Spleen (tissue), 11 donors: Measurements from ENCODE around the gene GPR85. TPM values are rescaled to one million over a fixed set of nuclear protein-coding genes. Genes with fewer than 3 reads are reported as not detected.

Experiments
- DNase-seq: peaks from one replicate; pipeline ENCODE4 v3.0.0-alpha.2; 2020
- H3K27ac ChIP-seq, 8 donors: fragments of 200-600 bp; sonication (generic) in 7 of 8; 1 replicate in 4 of 8; 2 replicates in 4 of 8; pipeline versions ENCODE4 v1.5.0 to v1.8.0; 2016 to 2021; ENCODE audit warnings: inconsistent platforms in 4 of 8, mild to moderate bottlenecking in 4 of 8, moderate library complexity in 1 of 8
- H3K27me3 ChIP-seq, 7 donors: fragments of 200-600 bp; sonication (generic) in 6 of 7; replicated peaks in 1 of 7; 1 replicate in 4 of 7; 2 replicates in 3 of 7; pipeline versions ENCODE4 v1.5.0 to v1.8.0; 2016 to 2021; ENCODE audit warnings: inconsistent platforms in 3 of 7, mild to moderate bottlenecking in 1 of 7
- H3K36me3 ChIP-seq, 6 donors: fragments of 200-600 bp; sonication (generic) in 5 of 6; 1 replicate in 4 of 6; 2 replicates in 2 of 6; pipeline versions ENCODE4 v1.5.0 to v1.8.0; 2016 to 2021; ENCODE audit warnings: inconsistent platforms in 2 of 6
- H3K4me1 ChIP-seq, 6 donors: fragments of 200-600 bp; sonication (generic) in 5 of 6; 1 replicate in 3 of 6; 2 replicates in 3 of 6; pipeline versions ENCODE4 v1.5.0 to v1.8.0; 2016 to 2021; ENCODE audit warnings: inconsistent platforms in 3 of 6
- H3K4me3 ChIP-seq, 8 donors: fragments of 200-600 bp; sonication (generic) in 7 of 8; 1 replicate in 4 of 8; 2 replicates in 4 of 8; pipeline versions ENCODE4 v1.5.0 to v1.8.0; 2016 to 2021; ENCODE audit warnings: inconsistent platforms in 4 of 8, mild to moderate bottlenecking in 4 of 8, moderate library complexity in 2 of 8
- H3K9me3 ChIP-seq, 8 donors: fragments of 200-600 bp; sonication (generic) in 7 of 8; 1 replicate in 4 of 8; 2 replicates in 4 of 8; pipeline versions ENCODE4 v1.5.0 to v1.8.0; 2016 to 2021; ENCODE audit warnings: inconsistent platforms in 4 of 8
- CTCF ChIP-seq, 11 experiments: fragments of 200-600 bp in 7 of 11; fragments of 450-650 bp in 4 of 11; sonication (generic) in 4 of 11; IDR thresholded peaks in 8 of 11; conservative IDR thresholded peaks in 3 of 11; 1 replicate in 7 of 11; 2 replicates in 4 of 11; pipeline versions ENCODE4 v1.4.0 to v1.8.0; 2016 to 2021; ENCODE audit warnings: antibody characterized with exemption in 11 of 11, inconsistent platforms in 4 of 11, mild to moderate bottlenecking in 1 of 11
- POLR2A ChIP-seq, 3 donors: fragments of 450-650 bp; IDR thresholded peaks; one replicate each; pipeline ENCODE4 v1.5.1; 2017; ENCODE audit warnings: antibody characterized with exemption in 3 of 3, mild to moderate bottlenecking in 1 of 3
- POLR2AphosphoS5 ChIP-seq, 3 donors: sonication (generic); formaldehyde crosslinking; IDR thresholded peaks; one replicate each; pipeline ENCODE4 v1.5.1; 2017; ENCODE audit warnings: antibody characterized with exemption in 3 of 3
- WGBS, 5 donors: extraction: QIAGEN DNeasy Blood & Tissue Kit in 3 of 5; methylation state at CpG; one replicate each; pipeline versions ENCODE4 v1.1.5 to v1.1.7; 2013 to 2018; 5-methylcytosine and 5-hydroxymethylcytosine counted together
- intact Hi-C: fragments of 100-400 bp; cut with DNase I; formaldehyde crosslinking; loops from one replicate; pipeline ENCODE4 v1.15.0; 2023; ENCODE audit warnings: low total_unique reads
- polyA plus RNA-seq, 3 donors: library from polyadenylated mRNA; stranded (reverse); fragments of 200-250 nt; gene quantifications; one replicate each; pipeline ENCODE4 v1.2.1, GENCODE V29; 2013
- total RNA-seq, 7 donors: library from RNA; depleted of rRNA in 3 of 7; stranded (reverse); fragments of >200 nt in 3 of 7; fragmentation: NEBNext Ultra II Directional in 4 of 7; extraction: Animal tissue kit (Norgen Biotek cat#: 25700) in 4 of 7; gene quantifications; one replicate each; pipeline versions ENCODE4 v1.1.0 to v1.2.1, GENCODE V29; 2016 to 2021
- donor health status: healthy with polysubstance abuse.
- donor health status: DM: no; HTN: no; CAD: no; lungs with moderate emphysema.
- donor health status: DM: no; HTN: no; CAD: no.
- donor health status: Bipolar disorder and iron deficiency.
- donor health status: healthy.
- donor health status: DM: no; HTN: no; CAD: no.
- donor health status: DM: yes; HTN: yes; CAD: no.

The GPR85 gene
- total and polyA plus RNA-seq, 10 donors, result 1.3 to 11.3 (median 5.2) TPM

GRCh38 chr7:113046453-113046852 lies 40.2 kb downstream of the GPR85 start:
- 39 to 86% (median 41%) methylated on average over 2 of the region's 2 CpGs for WGBS, 5 donors
- Histone ChIP-seq H3K4me1 (no peaks in the 10 kb centered on the region), H3K27ac (no peak overlapping the region), H3K36me3 (no peaks in the 10 kb centered on the region), H3K27me3 (no peaks in the 10 kb centered on the region), H3K4me3 (no peak overlapping the region), H3K9me3 (peaks cover 0 to 10% (median 2%) of the 10 kb centered on the region in 8 donors)
- TF ChIP-seq POLR2A (IDR thresholded peaks at IDR 0.05), result no peak
- no peak for TF ChIP-seq CTCF (IDR thresholded peaks at IDR 0.05 in 8 of 11, conservative IDR thresholded peaks at IDR 0.05 in 3 of 11)
- no peak for TF ChIP-seq POLR2AphosphoS5 (IDR thresholded peaks at IDR 0.05)
- no peak for DNase-seq
- intact Hi-C loops, result no loop called here

- Histone ChIP-seq H3K9me3 (peaks cover 0 to 10% (median 2%) of the 10 kb centered on the region in 8 donors), H3K4me1 (no peaks in the 10 kb centered on the region), H3K27ac (no peak overlapping the region), H3K4me3 (no peak overlapping the region), H3K27me3 (no peaks in the 10 kb centered on the region), H3K36me3 (no peaks in the 10 kb centered on the region)
- no peak for DNase-seq
- 39 to 66% (median 43%) methylated on average over 4 of the region's 4 CpGs for WGBS, 5 donors
- TF ChIP-seq CTCF (IDR thresholded peaks at IDR 0.05 in 8 of 11, conservative IDR thresholded peaks at IDR 0.05 in 3 of 11), result no peak
- TF ChIP-seq POLR2AphosphoS5 (IDR thresholded peaks at IDR 0.05), result no peak
- no peak for TF ChIP-seq POLR2A (IDR thresholded peaks at IDR 0.05)
- intact Hi-C loops, result no loop called here
These were observed 41.2 kb downstream of the GPR85 start for GRCh38 chr7:113045379-113045778.

- H3K36me3 ChIP-seq, result no peaks in the 10 kb centered on the region
- H3K4me1 ChIP-seq, result no peaks in the 10 kb centered on the region
- H3K27me3 ChIP-seq, result no peaks in the 10 kb centered on the region
- intact Hi-C loops, result no loop called here
- no peak for DNase-seq
- no peak overlapping the region for H3K4me3 ChIP-seq
- peaks cover 0 to 5% (median 2%) of the 10 kb centered on the region in 8 donors for H3K9me3 ChIP-seq
- H3K27ac ChIP-seq, result no peak overlapping the region
- no peak for TF ChIP-seq CTCF (IDR thresholded peaks at IDR 0.05 in 8 of 11, conservative IDR thresholded peaks at IDR 0.05 in 3 of 11)
- no peak for TF ChIP-seq POLR2AphosphoS5 (IDR thresholded peaks at IDR 0.05)
- TF ChIP-seq POLR2A (IDR thresholded peaks at IDR 0.05), result no peak
These were observed 42.2 kb downstream of the GPR85 start for GRCh38 chr7:113044394-113044793.

GRCh38 chr7:113040849-113041248 lies 45.8 kb downstream of the GPR85 start:
- no peak for DNase-seq
- Histone ChIP-seq H3K4me1 (no peaks in the 10 kb centered on the region), H3K27me3 (peaks cover 0 to 10% (median 0%) of the 10 kb centered on the region in 7 donors), H3K36me3 (no peaks in the 10 kb centered on the region), H3K4me3 (no peak overlapping the region), H3K27ac (no peak overlapping the region), H3K9me3 (peaks cover 0 to 2% (median 0%) of the 10 kb centered on the region in 8 donors)
- intact Hi-C loops, result no loop called here
- TF ChIP-seq POLR2A (IDR thresholded peaks at IDR 0.05) (no peak), POLR2AphosphoS5 (IDR thresholded peaks at IDR 0.05) (no peak), CTCF (IDR thresholded peaks at IDR 0.05 in 8 of 11, conservative IDR thresholded peaks at IDR 0.05 in 3 of 11) (no peak)
